Measurements from ENCODE around the gene DYRK3. TPM values are rescaled to one million over a fixed set of nuclear protein-coding genes. Genes with fewer than 3 reads are reported as not detected.

The DYRK3 gene
- total RNA-seq, 1 experiment from 2014 or later: 45.4 TPM

DNA sequence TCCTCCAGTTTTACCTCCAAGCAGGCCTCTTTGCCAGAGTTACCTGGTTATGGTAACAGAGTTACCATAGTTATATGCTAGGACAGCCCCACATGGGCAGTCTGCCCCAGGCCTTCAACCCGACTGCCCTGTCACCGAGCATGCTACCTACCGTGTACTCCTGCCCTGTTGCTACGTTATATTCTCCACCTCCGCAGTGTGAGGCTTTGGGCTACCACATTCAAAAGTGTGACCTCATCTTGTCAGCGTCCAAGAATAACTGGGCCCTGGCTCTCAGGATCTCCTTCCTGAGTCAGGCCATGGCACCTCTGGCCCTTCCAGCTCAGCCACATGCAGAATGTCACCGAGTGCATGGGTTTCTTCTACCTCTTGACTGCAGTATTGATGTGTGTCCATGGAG lies 58.3 kb downstream of the DYRK3 start:
- TF ChIP-seq, protein P1, sequence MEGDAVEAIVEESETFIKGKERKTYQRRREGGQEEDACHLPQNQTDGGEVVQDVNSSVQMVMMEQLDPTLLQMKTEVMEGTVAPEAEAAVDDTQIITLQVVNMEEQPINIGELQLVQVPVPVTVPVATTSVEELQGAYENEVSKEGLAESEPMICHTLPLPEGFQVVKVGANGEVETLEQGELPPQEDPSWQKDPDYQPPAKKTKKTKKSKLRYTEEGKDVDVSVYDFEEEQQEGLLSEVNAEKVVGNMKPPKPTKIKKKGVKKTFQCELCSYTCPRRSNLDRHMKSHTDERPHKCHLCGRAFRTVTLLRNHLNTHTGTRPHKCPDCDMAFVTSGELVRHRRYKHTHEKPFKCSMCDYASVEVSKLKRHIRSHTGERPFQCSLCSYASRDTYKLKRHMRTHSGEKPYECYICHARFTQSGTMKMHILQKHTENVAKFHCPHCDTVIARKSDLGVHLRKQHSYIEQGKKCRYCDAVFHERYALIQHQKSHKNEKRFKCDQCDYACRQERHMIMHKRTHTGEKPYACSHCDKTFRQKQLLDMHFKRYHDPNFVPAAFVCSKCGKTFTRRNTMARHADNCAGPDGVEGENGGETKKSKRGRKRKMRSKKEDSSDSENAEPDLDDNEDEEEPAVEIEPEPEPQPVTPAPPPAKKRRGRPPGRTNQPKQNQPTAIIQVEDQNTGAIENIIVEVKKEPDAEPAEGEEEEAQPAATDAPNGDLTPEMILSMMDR (IDR thresholded peaks at IDR 0.05; ENCODE audit: unreplicated experiment): no peak
- Mint-ChIP-seq H3K27ac (ENCODE audit: low read depth, unreplicated experiment) (no peak overlapping the region), H3K4me3 (ENCODE audit: unreplicated experiment) (no peak overlapping the region), H3K27me3 (ENCODE audit: insufficient read depth, unreplicated experiment) (no peaks in the 10 kb centered on the region), H3K4me1 (ENCODE audit: insufficient read depth, unreplicated experiment) (peaks cover 50% of the 10 kb centered on the region), H3K9me3 (ENCODE audit: unreplicated experiment) (no peaks in the 10 kb centered on the region), H3K36me3 (ENCODE audit: insufficient read depth, unreplicated experiment) (peaks cover 5% of the 10 kb centered on the region)
- no TSS peak for BruUV-seq (replicated peaks)
- DNase-seq (ENCODE audit: unreplicated experiment): no peak
- ChIA-PET POLR2A (interaction anchor here (0.6 to 12.6 kb wide), 3 partner anchors 12 to 628 kb away, joined by 3 to 229 read pairs (median 3); partner anchors contain the start of gene CD55), CTCF (interaction anchor here (0.6 to 9.5 kb wide), 6 partner anchors 16 to 338 kb away, joined by 3 to 90 read pairs (median 10); partner anchors contain the start of gene EIF2D)
- intact Hi-C loops (cut with micrococcal nuclease): no loop called here

DNA sequence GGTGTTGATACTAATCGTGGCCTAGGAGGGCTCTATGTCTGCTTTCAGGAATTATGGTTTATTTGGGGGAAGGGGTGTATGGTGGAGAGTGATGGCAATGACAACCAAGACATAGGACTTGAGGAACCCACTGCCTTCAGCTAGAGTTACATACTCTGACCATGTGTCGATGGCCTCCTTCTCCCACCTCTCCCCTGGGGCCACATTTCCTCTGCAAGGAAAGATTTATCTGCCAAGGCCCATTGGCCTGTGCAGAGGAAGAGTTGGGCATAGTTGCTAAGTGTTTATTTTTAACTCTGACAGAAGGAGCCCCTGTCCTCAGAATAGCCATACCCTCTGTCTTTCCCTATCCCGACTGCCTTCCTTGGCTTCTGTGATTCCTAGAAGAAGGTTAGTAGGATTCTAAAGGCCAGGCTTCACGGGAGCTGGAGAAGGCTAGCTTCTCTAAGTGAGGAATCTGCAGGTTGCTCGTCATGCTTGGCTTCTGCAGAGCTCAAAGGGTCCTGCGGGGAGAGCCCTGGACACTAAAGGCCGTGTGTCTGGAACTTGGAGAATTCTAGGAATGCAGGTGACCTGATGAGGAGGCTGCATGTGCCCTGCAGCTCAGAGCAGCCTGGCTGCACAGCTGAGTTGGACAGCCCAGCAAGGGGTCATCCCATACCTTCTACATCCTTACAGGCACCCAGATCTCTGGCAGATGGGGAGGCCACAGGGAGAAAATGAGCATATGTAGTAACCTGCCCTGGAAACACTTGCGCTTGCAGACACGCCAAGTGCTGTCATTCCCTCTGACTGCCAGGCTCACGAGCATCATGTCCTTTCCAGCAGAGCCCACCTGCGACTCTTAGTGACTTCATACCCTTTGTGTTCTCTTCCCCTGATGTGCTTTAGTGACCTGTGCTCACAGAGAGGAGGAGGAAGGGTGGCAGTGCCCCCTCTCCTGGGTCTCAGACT lies 59.1 kb downstream of the DYRK3 start:
- no peak overlapping the region for H3K4me3 Mint-ChIP-seq (ENCODE audit: unreplicated experiment)
- H3K4me1 Mint-ChIP-seq (ENCODE audit: insufficient read depth, unreplicated experiment): peaks cover 49% of the 10 kb centered on the region
- TF ChIP-seq, protein P1 (IDR thresholded peaks at IDR 0.05; ENCODE audit: unreplicated experiment): no peak
- no peaks in the 10 kb centered on the region for H3K27me3 Mint-ChIP-seq (ENCODE audit: insufficient read depth, unreplicated experiment)
- BruUV-seq (replicated peaks): no TSS peak
- H3K36me3 Mint-ChIP-seq (ENCODE audit: insufficient read depth, unreplicated experiment): peaks cover 5% of the 10 kb centered on the region
- H3K27ac Mint-ChIP-seq (ENCODE audit: low read depth, unreplicated experiment): no peak overlapping the region
- intact Hi-C loops (cut with micrococcal nuclease): no loop called here
- no peaks in the 10 kb centered on the region for H3K9me3 Mint-ChIP-seq (ENCODE audit: unreplicated experiment)
- ChIA-PET POLR2A (interaction anchor here (0.6 to 12.6 kb wide), 6 partner anchors 10 to 218 kb away, joined by 3 to 229 read pairs (median 3); partner anchors contain the start of gene MAPKAPK2), CTCF (interaction anchor here (0.6 to 9.5 kb wide), 8 partner anchors 11 to 337 kb away, joined by 3 to 90 read pairs (median 4); no protein-coding TSS in a partner anchor)
- DNase-seq (ENCODE audit: unreplicated experiment): no peak

DNA sequence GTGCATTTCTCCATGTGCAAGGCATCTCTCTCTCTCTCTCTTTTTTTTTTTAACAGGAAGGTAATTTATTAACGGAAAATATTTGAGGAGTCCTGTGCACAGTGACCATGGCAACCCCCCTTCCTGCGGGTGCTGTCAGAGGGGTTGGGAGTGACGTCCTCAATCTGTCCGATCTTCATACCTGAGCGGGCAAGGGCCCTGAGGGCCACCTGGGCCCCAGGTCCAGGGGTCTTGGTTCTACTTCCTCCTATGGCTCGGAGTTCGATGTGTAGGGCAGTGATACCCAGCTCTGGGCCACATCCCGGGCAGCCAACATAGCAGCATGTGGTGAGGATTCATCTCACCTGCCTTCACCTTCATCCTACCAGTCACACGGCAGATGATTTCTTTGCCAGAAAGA lies 60.4 kb downstream of the DYRK3 start:
- no peaks in the 10 kb centered on the region for H3K9me3 Mint-ChIP-seq (ENCODE audit: unreplicated experiment)
- ChIA-PET POLR2A (interaction anchor here (1.0 kb wide), 1 partner anchor 217 kb away, joined by 3 read pairs; no protein-coding TSS in a partner anchor), CTCF (interaction anchor here (0.6 to 1.9 kb wide), 2 partner anchors 15 to 30 kb away, joined by 3 to 7 read pairs; no protein-coding TSS in a partner anchor)
- DNase-seq (ENCODE audit: unreplicated experiment): no peak
- peaks cover 5% of the 10 kb centered on the region for H3K36me3 Mint-ChIP-seq (ENCODE audit: insufficient read depth, unreplicated experiment)
- no TSS peak for BruUV-seq (replicated peaks)
- no peaks in the 10 kb centered on the region for H3K27me3 Mint-ChIP-seq (ENCODE audit: insufficient read depth, unreplicated experiment)
- TF ChIP-seq, protein P1 (IDR thresholded peaks at IDR 0.05; ENCODE audit: unreplicated experiment): no peak
- no peak overlapping the region for H3K27ac Mint-ChIP-seq (ENCODE audit: low read depth, unreplicated experiment)
- intact Hi-C loops (cut with micrococcal nuclease): no loop called here
- H3K4me1 Mint-ChIP-seq (ENCODE audit: insufficient read depth, unreplicated experiment): peaks cover 49% of the 10 kb centered on the region
- H3K4me3 Mint-ChIP-seq (ENCODE audit: unreplicated experiment): no peak overlapping the region

Data from MCF 10A (cell line).